ENCODE results near the gene CADPS2.
A peak's percentile ranks its signal among the peaks of the same experiment; 100 is the strongest.

GRCh38 chr7:122532406-122533269 lies 353.6 kb downstream of the CADPS2 start:
- no peak for TF ChIP-seq POLR2A (IDR thresholded peaks at IDR 0.05)
- TF ChIP-seq CTCF (IDR thresholded peaks at IDR 0.05) = peak; percentile 37 to 54 (median 48)

Data from right lobe of liver (tissue), 4 donors.